Measurements from ENCODE around the gene KNDC1. TPM values are rescaled to one million over a fixed set of nuclear protein-coding genes. Genes with fewer than 3 reads are reported as not detected.

The KNDC1 gene
- polyA plus RNA-seq, 1 experiment = 1.0 TPM

DNA sequence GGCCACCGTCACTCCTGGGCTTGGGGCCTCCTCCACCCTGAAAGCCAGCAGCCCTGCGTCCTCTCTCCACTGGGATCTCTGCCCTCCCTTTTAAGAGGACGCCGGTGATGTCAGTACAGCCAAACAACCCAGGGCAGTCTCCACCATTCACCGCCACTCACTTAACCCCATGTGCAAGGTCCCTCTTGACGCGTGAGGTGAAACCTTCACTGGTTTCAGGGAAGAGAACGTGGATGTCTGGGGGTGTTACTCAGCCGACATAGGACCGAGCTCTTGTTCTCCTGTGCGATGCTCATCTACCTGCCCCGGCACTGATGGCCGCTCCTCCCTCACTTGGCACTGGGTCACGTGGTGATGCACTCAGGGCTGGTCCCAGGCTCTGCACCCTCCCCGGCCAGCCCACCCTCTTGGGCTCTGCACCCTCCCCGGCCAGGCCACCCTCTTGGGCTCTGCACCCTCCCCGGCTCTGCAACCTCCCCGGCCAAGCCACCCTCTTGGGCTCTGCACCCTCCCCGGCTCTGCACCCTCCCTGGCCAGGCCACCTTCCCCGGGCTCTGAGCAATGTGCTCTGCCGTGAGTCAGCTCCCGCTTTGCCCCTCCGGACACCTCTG is 36.2 kb upstream of the KNDC1 start:
- Histone ChIP-seq H3K27me3 (ENCODE audit: control insufficient read depth, insufficient read depth, low read length) (no peaks in the 10 kb centered on the region), H3K4me3 (ENCODE audit: low read depth, low read length) (no peak overlapping the region), H3K36me3 (ENCODE audit: control insufficient read depth, insufficient read depth, low read length) (no peaks in the 10 kb centered on the region)
- TF ChIP-seq, protein P1, sequence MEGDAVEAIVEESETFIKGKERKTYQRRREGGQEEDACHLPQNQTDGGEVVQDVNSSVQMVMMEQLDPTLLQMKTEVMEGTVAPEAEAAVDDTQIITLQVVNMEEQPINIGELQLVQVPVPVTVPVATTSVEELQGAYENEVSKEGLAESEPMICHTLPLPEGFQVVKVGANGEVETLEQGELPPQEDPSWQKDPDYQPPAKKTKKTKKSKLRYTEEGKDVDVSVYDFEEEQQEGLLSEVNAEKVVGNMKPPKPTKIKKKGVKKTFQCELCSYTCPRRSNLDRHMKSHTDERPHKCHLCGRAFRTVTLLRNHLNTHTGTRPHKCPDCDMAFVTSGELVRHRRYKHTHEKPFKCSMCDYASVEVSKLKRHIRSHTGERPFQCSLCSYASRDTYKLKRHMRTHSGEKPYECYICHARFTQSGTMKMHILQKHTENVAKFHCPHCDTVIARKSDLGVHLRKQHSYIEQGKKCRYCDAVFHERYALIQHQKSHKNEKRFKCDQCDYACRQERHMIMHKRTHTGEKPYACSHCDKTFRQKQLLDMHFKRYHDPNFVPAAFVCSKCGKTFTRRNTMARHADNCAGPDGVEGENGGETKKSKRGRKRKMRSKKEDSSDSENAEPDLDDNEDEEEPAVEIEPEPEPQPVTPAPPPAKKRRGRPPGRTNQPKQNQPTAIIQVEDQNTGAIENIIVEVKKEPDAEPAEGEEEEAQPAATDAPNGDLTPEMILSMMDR (IDR thresholded peaks at IDR 0.05; ENCODE audit: insufficient read depth, low read depth, low read length) = no peak
- CTCF ChIA-PET = interaction anchor here (0.7 to 2.8 kb wide), 12 partner anchors 10 to 288 kb away, joined by 3 to 19 read pairs (median 5); partner anchors contain the start of gene CFAP46
- DNase-seq (ENCODE audit: low read depth) = no peak
- POLR2A ChIA-PET = no interaction called here

DNA sequence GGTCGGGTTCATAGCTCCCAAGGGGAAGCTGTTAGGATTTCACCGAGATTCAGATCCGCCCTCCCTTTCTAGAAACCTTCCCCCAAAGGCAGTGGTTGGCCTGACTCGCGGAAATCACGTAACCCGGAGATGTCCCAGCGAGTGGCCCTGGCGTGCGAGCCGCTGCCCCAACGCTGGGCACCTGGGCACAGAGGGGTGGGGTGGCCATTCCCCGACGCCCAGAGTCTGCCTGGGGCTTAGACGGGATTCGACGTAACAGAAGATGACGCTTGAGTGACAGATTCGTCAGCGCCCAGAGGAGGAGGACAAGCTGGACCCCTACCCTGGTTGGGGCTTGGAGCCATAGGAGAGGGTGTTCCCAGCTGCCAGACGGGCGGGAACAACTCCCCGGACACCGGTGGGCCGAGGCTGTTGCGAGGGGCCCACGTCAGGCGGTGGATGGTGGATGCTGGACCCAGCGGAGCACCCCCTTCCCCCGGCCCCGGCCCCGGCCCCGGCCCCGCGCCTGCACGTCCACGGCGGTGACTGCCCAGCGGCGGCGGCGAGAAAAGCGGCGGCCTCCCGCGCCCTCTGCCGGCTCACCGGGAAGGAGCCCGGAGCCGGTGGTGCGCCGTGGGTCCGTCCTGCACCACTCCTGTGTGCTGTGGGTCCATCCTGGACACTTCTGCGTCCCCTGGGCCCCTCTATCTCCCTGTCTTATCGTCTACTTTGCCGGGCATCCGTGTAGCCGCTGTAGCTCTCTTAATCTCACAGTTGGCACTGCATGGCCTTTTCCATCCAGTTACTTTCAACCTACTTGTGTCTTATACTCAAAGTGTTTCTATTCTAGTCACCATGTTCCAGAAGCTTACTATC is 35.4 kb upstream of the KNDC1 start:
- H3K27me3 ChIP-seq (ENCODE audit: control insufficient read depth, insufficient read depth, low read length) = no peaks in the 10 kb centered on the region
- ChIA-PET CTCF (interaction anchor here (0.6 to 2.8 kb wide), 17 partner anchors 11 to 470 kb away, joined by 3 to 19 read pairs (median 5); partner anchors contain the start of gene CFAP46), POLR2A (no interaction called here)
- TF ChIP-seq, protein P1 (IDR thresholded peaks at IDR 0.05; ENCODE audit: insufficient read depth, low read depth, low read length) = peak; percentile 58
- no peak overlapping the region for H3K4me3 ChIP-seq (ENCODE audit: low read depth, low read length)
- H3K36me3 ChIP-seq (ENCODE audit: control insufficient read depth, insufficient read depth, low read length) = no peaks in the 10 kb centered on the region
- no peak for DNase-seq (ENCODE audit: low read depth)

- no peaks in the 10 kb centered on the region for H3K27me3 ChIP-seq (ENCODE audit: control insufficient read depth, insufficient read depth, low read length)
- DNase-seq (ENCODE audit: low read depth) = no peak
- no peaks in the 10 kb centered on the region for H3K36me3 ChIP-seq (ENCODE audit: control insufficient read depth, insufficient read depth, low read length)
- no peak overlapping the region for H3K4me3 ChIP-seq (ENCODE audit: low read depth, low read length)
- TF ChIP-seq, protein P1 (IDR thresholded peaks at IDR 0.05; ENCODE audit: insufficient read depth, low read depth, low read length) = no peak
- POLR2A ChIA-PET = no interaction called here
- CTCF ChIA-PET = no interaction called here
Measured at GRCh38 chr10:133125901-133126300, 34.1 kb upstream of the KNDC1 start.

GRCh38 chr10:133126431-133127290 is 33.4 kb upstream of the KNDC1 start:
- Histone ChIP-seq H3K27me3 (ENCODE audit: control insufficient read depth, insufficient read depth, low read length) (no peaks in the 10 kb centered on the region), H3K36me3 (ENCODE audit: control insufficient read depth, insufficient read depth, low read length) (no peaks in the 10 kb centered on the region), H3K4me3 (ENCODE audit: low read depth, low read length) (no peak overlapping the region)
- TF ChIP-seq, protein P1 (IDR thresholded peaks at IDR 0.05; ENCODE audit: insufficient read depth, low read depth, low read length) = no peak
- no peak for DNase-seq (ENCODE audit: low read depth)
- ChIA-PET POLR2A (no interaction called here), CTCF (no interaction called here)
